Activated T-cell treated with anti-CD3 and anti-CD28 coated beads for 48 hours (primary cell): Measurements from ENCODE around the gene SNAPC1.
"Not testable (repeated sequence)": the region's sequence is repeated elsewhere in the genome, so short reads cannot be mapped to it uniquely, and the experiment has no call there.

ENCODE experiments used
- DNase-seq: peaks from one replicate; pipeline ENCODE4 v3.0.0-alpha.2; 2020; ENCODE audit warnings: low read depth

SNAPC1 gene

GRCh38 chr14:61749867-61750266 is 12.4 kb upstream of the SNAPC1 start:
- DNase-seq, result no peak

GRCh38 chr14:61750708-61751474 is 11.3 kb upstream of the SNAPC1 start:
- DNase-seq, result peak; percentile 84

- DNase-seq, result no peak
These were observed 10.7 kb upstream of the SNAPC1 start for GRCh38 chr14:61751475-61751989.

- DNase-seq, result no peak
These were observed 9.6 kb upstream of the SNAPC1 start for GRCh38 chr14:61752626-61753025.

GRCh38 chr14:61753631-61754030 is 8.6 kb upstream of the SNAPC1 start:
- no peak for DNase-seq

- no peak for DNase-seq
These were observed 7.4 kb upstream of the SNAPC1 start for GRCh38 chr14:61754627-61755381.

GRCh38 chr14:61755382-61755742 is 6.9 kb upstream of the SNAPC1 start:
- not testable (repeated sequence) for DNase-seq

GRCh38 chr14:61756135-61756534 is 6.1 kb upstream of the SNAPC1 start:
- no peak for DNase-seq

- DNase-seq, result no peak
These were observed 2.3 kb upstream of the SNAPC1 start for GRCh38 chr14:61759878-61760277.

- DNase-seq, result no peak
These were observed 663 bp upstream of the SNAPC1 start for GRCh38 chr14:61761557-61761956.

GRCh38 chr14:61764342-61765122 is 2.3 kb downstream of the SNAPC1 start:
- no peak for DNase-seq

GRCh38 chr14:61765225-61765943 is 3.2 kb downstream of the SNAPC1 start:
- DNase-seq, result no peak

GRCh38 chr14:61766151-61766550 is 3.9 kb downstream of the SNAPC1 start:
- no peak for DNase-seq

- DNase-seq, result no peak
These were observed 6.0 kb downstream of the SNAPC1 start for GRCh38 chr14:61768240-61768639.

- DNase-seq, result no peak
These were observed 7.7 kb downstream of the SNAPC1 start for GRCh38 chr14:61769893-61770292.

GRCh38 chr14:61774861-61775260 is 12.6 kb downstream of the SNAPC1 start:
- DNase-seq, result no peak

- DNase-seq, result no peak
These were observed 17.9 kb downstream of the SNAPC1 start for GRCh38 chr14:61780125-61780524.

- no peak for DNase-seq
These were observed 35.1 kb downstream of the SNAPC1 start for GRCh38 chr14:61797309-61797708.

GRCh38 chr14:61802010-61802568 is 39.9 kb downstream of the SNAPC1 start:
- DNase-seq, result no peak

- no peak for DNase-seq
These were observed 41.5 kb downstream of the SNAPC1 start for GRCh38 chr14:61803755-61804154.

- no peak for DNase-seq
These were observed 43.2 kb downstream of the SNAPC1 start for GRCh38 chr14:61805451-61805850.
